ENCODE results near the gene COX20. TPM values are rescaled to one million over a fixed set of nuclear protein-coding genes. Genes with fewer than 3 reads are reported as not detected.

The COX20 gene
- total and polyA plus RNA-seq, 10 of the 15 experiments (the other 5 are each of a cell fraction or from before 2014, with no cell fraction given), result 22.8 to 112 (median 52.7) TPM

GRCh38 chr1:244834543-244835275 lies 749 bp upstream of the COX20 start (continued):
- TF ChIP-seq CUX1 (IDR thresholded peaks at IDR 0.05; ENCODE audit: insufficient replicate concordance, low read depth, low read length), result no peak
- TF ChIP-seq ETV6 (conservative IDR thresholded peaks at IDR 0.05 in 1 of 2, IDR thresholded peaks at IDR 0.05 in 1 of 2; ENCODE audit: borderline replicate concordance in 1 of 2, low read depth in 1 of 2), result peak in 1 of 2 experiments; percentile 55; a peak in 2 of 4 replicates
- no peak; the same call in 1 of the 2 replicates for TF ChIP-seq ASH2L (IDR thresholded peaks at IDR 0.05; ENCODE audit: borderline replicate concordance, low read depth)
- peak; percentile 85 for TF ChIP-seq MXI1 (IDR thresholded peaks at IDR 0.05; ENCODE audit: low read depth, low read length)
- no peak for TF ChIP-seq ZZZ3 (IDR thresholded peaks at IDR 0.05; ENCODE audit: control insufficient read depth, insufficient read length, low read depth)
- peak; percentile 81 for TF ChIP-seq PML (IDR thresholded peaks at IDR 0.05; ENCODE audit: low read length)
- peak; percentile 72; the same call in 1 of the 2 replicates for TF ChIP-seq TBL1XR1 (IDR thresholded peaks at IDR 0.05; ENCODE audit: low read depth, low read length)
- no peak for TF ChIP-seq HDAC2 (IDR thresholded peaks at IDR 0.05)
- no peak for TF ChIP-seq HDGF (IDR thresholded peaks at IDR 0.05)
- no peak; the same call in 1 of the 2 replicates for TF ChIP-seq ATF7 (IDR thresholded peaks at IDR 0.05; ENCODE audit: low read depth)
